ENCODE results near the gene DMRTC1B. TPM values are rescaled to one million over a fixed set of nuclear protein-coding genes. Genes with fewer than 3 reads are reported as not detected.
"Not testable (repeated sequence)": the region's sequence is repeated elsewhere in the genome, so short reads cannot be mapped to it uniquely, and the experiment has no call there.

Gene DMRTC1B
- total and polyA plus RNA-seq, 10 of the 15 experiments (the other 5 are each of a cell fraction or from before 2014, with no cell fraction given), result 0.06 TPM; not detected in 9

DNA sequence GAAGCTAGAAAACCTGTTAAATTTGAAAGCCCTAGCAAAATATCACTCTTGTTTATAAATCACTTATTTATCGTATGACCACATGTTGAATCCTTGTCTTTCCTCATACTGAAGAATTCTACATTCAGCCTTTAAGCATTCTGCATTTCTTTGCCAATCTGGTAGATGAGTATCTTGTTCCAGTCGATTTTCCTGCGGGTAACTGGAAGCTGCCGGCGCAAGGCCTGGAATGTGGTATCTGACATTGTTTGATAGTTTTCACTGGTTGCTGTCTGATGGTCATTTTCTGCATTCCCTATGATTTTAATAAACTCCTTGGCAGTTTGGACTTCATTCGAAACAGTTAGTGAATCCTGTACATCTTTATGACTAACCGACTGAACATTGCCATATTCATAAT is 48.8 kb upstream of the DMRTC1B start (continued):
- no peak for TF ChIP-seq NFYB (IDR thresholded peaks at IDR 0.05; ENCODE audit: insufficient read depth, low read depth, low read length)
- no peak for TF ChIP-seq EGR1 (IDR thresholded peaks at IDR 0.05; ENCODE audit: borderline replicate concordance in 1 of 2, low read depth in 2 of 2, low read length in 2 of 2)
- TF ChIP-seq RAD21 (IDR thresholded peaks at IDR 0.05; ENCODE audit: insufficient read depth, low read depth, low read length), result no peak

DNA sequence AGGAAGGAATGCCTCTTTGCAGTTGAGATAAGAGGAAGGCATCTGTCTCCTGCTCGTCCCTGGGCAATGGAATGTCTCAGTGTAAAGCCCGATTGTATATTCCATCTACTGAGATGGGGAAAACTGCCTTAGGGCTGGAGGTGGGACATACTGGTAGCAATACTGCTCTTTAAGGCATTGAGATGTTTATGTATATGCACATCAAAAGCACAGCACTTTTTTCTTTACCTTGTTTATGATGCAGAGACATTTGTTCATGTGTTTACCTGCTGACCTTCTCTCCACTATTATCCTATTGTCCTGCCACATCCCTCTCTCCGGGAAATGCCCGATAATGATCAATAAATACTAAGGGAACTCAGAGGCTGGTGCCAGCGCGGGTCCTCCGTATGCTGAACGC is 43.1 kb upstream of the DMRTC1B start:
- H3K27me3 ChIP-seq (replicated peaks in 1 of 2; ENCODE audit: control insufficient read depth in 2 of 2, insufficient read depth in 2 of 2, low read length in 1 of 2); H3K9me3 ChIP-seq (replicated peaks; ENCODE audit: control insufficient read depth, insufficient read depth, low read length); H2AFZ ChIP-seq (ENCODE audit: control insufficient read depth, low read depth, low read length); H3K9ac ChIP-seq (ENCODE audit: control insufficient read depth, insufficient read depth, low read length); H3K79me2 ChIP-seq (ENCODE audit: control insufficient read depth, insufficient read depth, low read length); POLR2A ChIA-PET; CTCF ChIA-PET; H3K4me1 ChIP-seq (ENCODE audit: control insufficient read depth, insufficient read depth, low read length); H3K4me3 ChIP-seq; BruUV-seq (replicated peaks); H4K20me1 ChIP-seq (ENCODE audit: control insufficient read depth, insufficient read depth); SMC1A ChIA-PET (ENCODE audit: uncharacterized antibody, unreplicated experiment); DNase-seq (ENCODE audit: low read depth, low spot score); H3K4me2 ChIP-seq (ENCODE audit: control insufficient read depth, insufficient read depth); H3K36me3 ChIP-seq (ENCODE audit: control insufficient read depth in 2 of 2, insufficient read depth in 2 of 2, low read length in 1 of 2); FAIRE-seq; in situ Hi-C loops (cut with MboI); H3K27ac ChIP-seq (ENCODE audit: control insufficient read depth, insufficient read depth); RAD21 ChIA-PET (ENCODE audit: unreplicated experiment); ATAC-seq; intact Hi-C loops (cut with micrococcal nuclease; ENCODE audit: unreplicated experiment): not testable (repeated sequence)
- WGBS (ENCODE audit: insufficient coverage, insufficient replicate concordance, low lambda C conversion rate, missing lambda C conversion rate), result 36% methylated on average over 8 of the region's 8 CpGs

DNA sequence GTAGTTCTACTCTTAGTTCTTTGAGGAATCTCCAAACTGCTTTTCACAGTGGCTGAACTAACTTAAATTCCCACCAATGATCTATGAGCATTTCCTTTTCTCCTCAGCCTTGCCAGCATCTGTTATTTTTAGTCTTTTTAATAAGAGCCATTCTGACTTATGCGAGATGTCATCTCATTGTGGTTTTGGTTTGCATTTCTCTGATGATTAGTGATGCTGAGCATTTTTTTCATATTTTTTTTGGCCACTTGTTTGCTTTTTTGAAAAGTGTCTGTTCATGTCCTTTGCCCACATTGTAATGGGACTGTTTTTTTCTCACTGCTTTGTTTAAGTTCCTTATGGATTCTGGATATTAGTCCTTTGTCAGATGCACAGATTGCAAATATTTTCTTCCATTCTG is 41.1 kb upstream of the DMRTC1B start:
- SMC1A ChIA-PET (ENCODE audit: uncharacterized antibody, unreplicated experiment), result no interaction called here
- in situ Hi-C loops (cut with MboI), result no loop called here
- TF ChIP-seq, protein P1, sequence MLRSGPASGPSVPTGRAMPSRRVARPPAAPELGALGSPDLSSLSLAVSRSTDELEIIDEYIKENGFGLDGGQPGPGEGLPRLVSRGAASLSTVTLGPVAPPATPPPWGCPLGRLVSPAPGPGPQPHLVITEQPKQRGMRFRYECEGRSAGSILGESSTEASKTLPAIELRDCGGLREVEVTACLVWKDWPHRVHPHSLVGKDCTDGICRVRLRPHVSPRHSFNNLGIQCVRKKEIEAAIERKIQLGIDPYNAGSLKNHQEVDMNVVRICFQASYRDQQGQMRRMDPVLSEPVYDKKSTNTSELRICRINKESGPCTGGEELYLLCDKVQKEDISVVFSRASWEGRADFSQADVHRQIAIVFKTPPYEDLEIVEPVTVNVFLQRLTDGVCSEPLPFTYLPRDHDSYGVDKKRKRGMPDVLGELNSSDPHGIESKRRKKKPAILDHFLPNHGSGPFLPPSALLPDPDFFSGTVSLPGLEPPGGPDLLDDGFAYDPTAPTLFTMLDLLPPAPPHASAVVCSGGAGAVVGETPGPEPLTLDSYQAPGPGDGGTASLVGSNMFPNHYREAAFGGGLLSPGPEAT (IDR thresholded peaks at IDR 0.05; ENCODE audit: low read depth), result no peak
- TF ChIP-seq KDM1A (IDR thresholded peaks at IDR 0.05; ENCODE audit: borderline replicate concordance), result no peak
- TF ChIP-seq SP1 (IDR thresholded peaks at IDR 0.05; ENCODE audit: low read depth, low read length), result no peak
- no peak for TF ChIP-seq ZNF274 (IDR thresholded peaks at IDR 0.05; ENCODE audit: insufficient read depth, insufficient read length)
- TF ChIP-seq BHLHE40 (IDR thresholded peaks at IDR 0.05; ENCODE audit: borderline replicate concordance in 1 of 2, low read depth in 2 of 2, low read length in 1 of 2), result no peak
- TF ChIP-seq, protein P2, sequence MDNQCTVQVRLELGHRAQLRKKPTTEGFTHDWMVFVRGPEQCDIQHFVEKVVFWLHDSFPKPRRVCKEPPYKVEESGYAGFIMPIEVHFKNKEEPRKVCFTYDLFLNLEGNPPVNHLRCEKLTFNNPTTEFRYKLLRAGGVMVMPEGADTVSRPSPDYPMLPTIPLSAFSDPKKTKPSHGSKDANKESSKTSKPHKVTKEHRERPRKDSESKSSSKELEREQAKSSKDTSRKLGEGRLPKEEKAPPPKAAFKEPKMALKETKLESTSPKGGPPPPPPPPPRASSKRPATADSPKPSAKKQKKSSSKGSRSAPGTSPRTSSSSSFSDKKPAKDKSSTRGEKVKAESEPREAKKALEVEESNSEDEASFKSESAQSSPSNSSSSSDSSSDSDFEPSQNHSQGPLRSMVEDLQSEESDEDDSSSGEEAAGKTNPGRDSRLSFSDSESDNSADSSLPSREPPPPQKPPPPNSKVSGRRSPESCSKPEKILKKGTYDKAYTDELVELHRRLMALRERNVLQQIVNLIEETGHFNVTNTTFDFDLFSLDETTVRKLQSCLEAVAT (IDR thresholded peaks at IDR 0.05), result no peak
- TF ChIP-seq NFIC (IDR thresholded peaks at IDR 0.05; ENCODE audit: low read depth, low read length), result no peak
- TF ChIP-seq RUNX3 (IDR thresholded peaks at IDR 0.05; ENCODE audit: low read length), result no peak
- TF ChIP-seq, protein P3, sequence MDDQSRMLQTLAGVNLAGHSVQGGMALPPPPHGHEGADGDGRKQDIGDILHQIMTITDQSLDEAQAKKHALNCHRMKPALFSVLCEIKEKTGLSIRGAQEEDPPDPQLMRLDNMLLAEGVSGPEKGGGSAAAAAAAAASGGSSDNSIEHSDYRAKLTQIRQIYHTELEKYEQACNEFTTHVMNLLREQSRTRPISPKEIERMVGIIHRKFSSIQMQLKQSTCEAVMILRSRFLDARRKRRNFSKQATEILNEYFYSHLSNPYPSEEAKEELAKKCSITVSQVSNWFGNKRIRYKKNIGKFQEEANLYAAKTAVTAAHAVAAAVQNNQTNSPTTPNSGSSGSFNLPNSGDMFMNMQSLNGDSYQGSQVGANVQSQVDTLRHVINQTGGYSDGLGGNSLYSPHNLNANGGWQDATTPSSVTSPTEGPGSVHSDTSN (IDR thresholded peaks at IDR 0.05; ENCODE audit: insufficient replicate concordance, low read depth, low read length), result no peak
- no peak for TF ChIP-seq GATAD2B (conservative IDR thresholded peaks at IDR 0.05; ENCODE audit: low read depth)

More for the DNA sequence above, 41.1 kb upstream of the DMRTC1B start:
- H3K27ac ChIP-seq (ENCODE audit: control insufficient read depth, insufficient read depth), result no peak overlapping the region
- POLR2A ChIA-PET, result no interaction called here
- no peak overlapping the region for H3K4me2 ChIP-seq (ENCODE audit: control insufficient read depth, insufficient read depth)
- no peaks in the 10 kb centered on the region for H4K20me1 ChIP-seq (ENCODE audit: control insufficient read depth, insufficient read depth)
- intact Hi-C loops (cut with micrococcal nuclease; ENCODE audit: unreplicated experiment), result no loop called here
- ATAC-seq, result no peak
- no peaks in the 10 kb centered on the region for H3K36me3 ChIP-seq (ENCODE audit: control insufficient read depth in 2 of 2, insufficient read depth in 2 of 2, low read length in 1 of 2)
- no peaks in the 10 kb centered on the region for H3K27me3 ChIP-seq (replicated peaks in 1 of 2; ENCODE audit: control insufficient read depth in 2 of 2, insufficient read depth in 2 of 2, low read length in 1 of 2)
- H3K9me3 ChIP-seq (replicated peaks; ENCODE audit: control insufficient read depth, insufficient read depth, low read length), result no peaks in the 10 kb centered on the region; the same call in 2 of the 3 replicates
- DNase-seq (ENCODE audit: low read depth, low spot score), result no peak
- CTCF ChIA-PET, result no interaction called here
- H3K9ac ChIP-seq (ENCODE audit: control insufficient read depth, insufficient read depth, low read length), result no peak overlapping the region
- H3K4me1 ChIP-seq (ENCODE audit: control insufficient read depth, insufficient read depth, low read length), result no peaks in the 10 kb centered on the region
- no peaks in the 10 kb centered on the region for H3K79me2 ChIP-seq (ENCODE audit: control insufficient read depth, insufficient read depth, low read length)
- no peak overlapping the region for H2AFZ ChIP-seq (ENCODE audit: control insufficient read depth, low read depth, low read length)
- FAIRE-seq, result no peak
- no TSS peak for BruUV-seq (replicated peaks)
- no peak overlapping the region for H3K4me3 ChIP-seq
- RAD21 ChIA-PET (ENCODE audit: unreplicated experiment), result no interaction called here
- WGBS (ENCODE audit: insufficient coverage, insufficient replicate concordance, low lambda C conversion rate, missing lambda C conversion rate), result 40% methylated on average over 1 of the region's 1 CpG

All from GM12878 (cell line).